ENCODE data around the gene UNC119.

Gene UNC119

DNA sequence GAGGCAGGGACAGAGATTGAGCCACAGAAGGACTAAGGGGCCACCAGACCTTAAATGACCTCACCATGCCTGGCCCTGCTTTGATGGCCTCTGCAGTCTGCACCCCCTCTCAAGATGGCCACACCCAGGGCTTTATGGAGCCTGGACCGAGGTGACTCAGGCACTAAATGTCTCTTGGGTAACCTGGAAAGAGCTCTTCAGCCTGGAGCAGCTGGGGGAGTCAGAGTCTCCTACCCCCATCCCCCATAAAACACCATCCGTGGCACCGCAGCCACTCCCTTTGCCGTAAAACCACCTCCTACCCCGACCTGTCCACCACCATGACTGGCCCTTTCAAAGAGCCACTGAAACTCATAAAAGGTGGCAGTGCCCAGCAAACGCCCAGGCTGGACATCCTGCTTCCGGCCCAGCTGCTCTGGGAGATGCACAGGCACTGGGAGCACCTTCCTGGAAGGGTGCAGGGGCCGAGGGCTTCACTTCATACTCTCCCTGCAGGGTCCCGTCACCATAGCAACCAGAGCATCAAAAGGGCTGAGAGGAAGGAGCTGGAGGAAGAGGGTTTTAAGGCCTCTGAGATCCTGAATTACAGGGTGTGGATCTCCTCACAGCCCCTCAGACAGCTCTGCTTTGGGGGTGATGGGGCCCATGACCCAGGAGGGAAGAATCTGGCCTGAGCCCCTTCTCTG lies 24.0 kb downstream of the UNC119 start:
- TF ChIP-seq, protein P1, sequence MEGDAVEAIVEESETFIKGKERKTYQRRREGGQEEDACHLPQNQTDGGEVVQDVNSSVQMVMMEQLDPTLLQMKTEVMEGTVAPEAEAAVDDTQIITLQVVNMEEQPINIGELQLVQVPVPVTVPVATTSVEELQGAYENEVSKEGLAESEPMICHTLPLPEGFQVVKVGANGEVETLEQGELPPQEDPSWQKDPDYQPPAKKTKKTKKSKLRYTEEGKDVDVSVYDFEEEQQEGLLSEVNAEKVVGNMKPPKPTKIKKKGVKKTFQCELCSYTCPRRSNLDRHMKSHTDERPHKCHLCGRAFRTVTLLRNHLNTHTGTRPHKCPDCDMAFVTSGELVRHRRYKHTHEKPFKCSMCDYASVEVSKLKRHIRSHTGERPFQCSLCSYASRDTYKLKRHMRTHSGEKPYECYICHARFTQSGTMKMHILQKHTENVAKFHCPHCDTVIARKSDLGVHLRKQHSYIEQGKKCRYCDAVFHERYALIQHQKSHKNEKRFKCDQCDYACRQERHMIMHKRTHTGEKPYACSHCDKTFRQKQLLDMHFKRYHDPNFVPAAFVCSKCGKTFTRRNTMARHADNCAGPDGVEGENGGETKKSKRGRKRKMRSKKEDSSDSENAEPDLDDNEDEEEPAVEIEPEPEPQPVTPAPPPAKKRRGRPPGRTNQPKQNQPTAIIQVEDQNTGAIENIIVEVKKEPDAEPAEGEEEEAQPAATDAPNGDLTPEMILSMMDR (conservative IDR thresholded peaks at IDR 0.05; ENCODE audit: control insufficient read depth, insufficient read depth, low read depth, low read length) = no peak
- H3K4me3 ChIP-seq (ENCODE audit: control insufficient read depth, low read depth, low read length) = no peak overlapping the region
- DNase-seq (ENCODE audit: low read depth) = no peak

DNA sequence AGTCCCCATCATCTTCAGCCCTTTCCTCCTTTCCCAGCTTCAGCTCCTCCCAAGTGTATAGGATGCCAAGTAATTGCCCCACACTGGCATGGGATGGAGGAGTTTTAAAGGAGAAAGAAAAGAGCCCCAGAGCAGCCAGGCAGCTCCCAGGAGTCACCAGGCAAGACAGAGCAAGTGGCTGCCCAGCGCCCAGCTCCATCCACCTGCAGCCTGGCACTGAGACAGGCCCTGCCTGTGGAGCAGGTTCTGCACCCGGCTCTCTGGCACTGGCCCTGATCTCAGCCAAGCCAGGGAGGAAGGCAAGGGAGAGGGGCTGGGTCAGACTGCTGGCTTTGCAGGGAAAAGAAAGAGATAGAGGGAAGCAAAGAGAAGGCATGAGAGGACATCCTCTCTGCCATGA lies 24.6 kb downstream of the UNC119 start:
- TF ChIP-seq, protein P1 (conservative IDR thresholded peaks at IDR 0.05; ENCODE audit: control insufficient read depth, insufficient read depth, low read depth, low read length) = no peak
- no peak overlapping the region for H3K4me3 ChIP-seq (ENCODE audit: control insufficient read depth, low read depth, low read length)
- DNase-seq (ENCODE audit: low read depth) = no peak

DNA sequence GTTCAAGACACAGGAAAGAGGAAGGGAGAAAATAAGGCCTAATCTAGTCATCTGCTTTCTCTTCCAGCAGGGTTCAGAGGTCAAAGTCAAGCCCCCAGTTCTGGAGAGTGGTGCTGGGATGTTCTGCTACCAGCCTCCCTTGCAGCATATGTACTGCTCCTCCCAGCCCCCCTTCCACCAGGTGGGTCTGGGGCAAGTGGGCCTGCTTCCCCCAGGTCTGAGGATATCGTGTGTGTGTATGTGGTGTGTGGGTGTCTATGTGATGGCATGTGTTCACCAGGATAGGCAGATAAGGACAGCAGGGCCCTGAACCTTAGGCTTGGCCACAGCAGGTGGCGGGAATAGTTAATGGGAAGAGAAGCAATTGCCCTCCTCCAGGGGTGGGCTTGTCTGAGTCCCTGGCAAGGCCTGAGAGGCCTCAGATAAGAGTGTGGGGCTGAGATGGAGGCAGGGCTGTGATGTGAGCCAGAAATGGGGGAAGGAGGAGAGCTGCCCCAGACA lies 25.2 kb downstream of the UNC119 start:
- no peak overlapping the region for H3K4me3 ChIP-seq (ENCODE audit: control insufficient read depth, low read depth, low read length)
- DNase-seq (ENCODE audit: low read depth) = no peak
- TF ChIP-seq, protein P1 (conservative IDR thresholded peaks at IDR 0.05; ENCODE audit: control insufficient read depth, insufficient read depth, low read depth, low read length) = no peak

DNA sequence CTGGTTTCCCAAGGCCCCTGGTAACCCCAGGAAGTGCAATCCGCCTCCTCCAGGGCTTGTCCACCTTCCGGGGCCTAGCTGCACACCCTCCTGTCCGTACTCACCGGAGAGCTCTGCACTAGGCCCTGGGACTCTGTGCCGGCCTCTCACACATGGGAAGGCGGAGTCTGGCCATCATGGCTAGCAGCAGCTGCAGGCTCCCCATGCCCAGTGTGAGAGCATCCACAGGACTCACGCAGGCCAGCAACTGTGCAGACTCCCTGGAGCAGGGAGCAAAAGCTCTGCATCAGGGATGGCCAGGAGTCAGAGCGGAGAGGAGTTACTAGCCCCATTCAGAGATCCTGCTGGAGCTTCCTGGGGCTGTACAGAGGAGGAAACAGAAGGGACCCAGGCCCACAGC lies 26.0 kb downstream of the UNC119 start:
- H3K4me3 ChIP-seq (ENCODE audit: control insufficient read depth, low read depth, low read length) = no peak overlapping the region
- TF ChIP-seq, protein P1 (conservative IDR thresholded peaks at IDR 0.05; ENCODE audit: control insufficient read depth, insufficient read depth, low read depth, low read length) = no peak
- no peak for DNase-seq (ENCODE audit: low read depth)

DNA sequence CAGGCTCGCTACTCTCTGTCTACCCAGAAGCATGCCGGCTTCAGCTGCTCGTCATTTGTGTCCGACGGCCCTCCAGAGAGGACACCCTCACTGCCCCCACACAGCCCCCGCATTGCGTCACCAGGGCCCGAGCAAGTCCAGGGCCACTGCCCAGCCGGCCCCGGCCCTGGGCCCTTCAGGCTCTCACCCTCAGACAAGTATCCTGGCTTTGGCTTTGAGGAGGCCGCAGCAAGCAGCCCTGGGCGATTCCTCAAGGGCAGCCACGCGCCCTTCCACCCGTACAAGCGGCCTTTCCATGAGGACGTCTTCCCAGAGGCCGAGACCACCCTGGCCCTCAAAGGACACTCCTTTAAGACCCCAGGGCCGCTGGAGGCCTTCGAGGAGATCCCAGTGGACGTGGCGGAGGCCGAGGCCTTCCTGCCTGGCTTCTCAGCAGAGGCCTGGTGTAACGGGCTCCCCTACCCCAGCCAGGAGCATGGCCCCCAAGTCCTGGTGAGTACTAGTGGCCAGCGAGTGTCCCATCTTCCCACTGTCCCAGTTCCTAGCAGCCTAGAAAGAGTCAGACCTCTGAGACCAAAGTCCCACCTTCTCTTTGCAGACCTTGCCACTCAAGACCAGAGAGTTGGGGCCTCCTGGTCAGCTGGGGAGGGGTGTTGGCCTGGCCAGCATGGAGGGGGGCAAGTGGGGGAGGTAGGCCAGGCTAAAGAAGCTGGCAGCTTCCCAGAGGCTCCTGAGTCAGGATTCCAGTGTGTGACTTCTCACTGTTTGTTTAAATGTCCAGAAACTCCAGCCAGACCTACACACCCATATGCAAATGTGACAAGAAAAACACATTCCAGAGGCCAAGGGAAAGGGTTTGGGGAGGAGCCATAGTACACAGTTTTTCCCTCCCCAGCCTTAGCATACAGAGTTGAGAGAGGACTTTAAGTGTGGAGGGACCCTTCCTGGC lies 27.7 kb downstream of the UNC119 start:
- DNase-seq (ENCODE audit: low read depth) = peak; percentile 22
- H3K4me3 ChIP-seq (ENCODE audit: control insufficient read depth, low read depth, low read length) = no peak overlapping the region
- TF ChIP-seq, protein P1 (conservative IDR thresholded peaks at IDR 0.05; ENCODE audit: control insufficient read depth, insufficient read depth, low read depth, low read length) = no peak

DNA sequence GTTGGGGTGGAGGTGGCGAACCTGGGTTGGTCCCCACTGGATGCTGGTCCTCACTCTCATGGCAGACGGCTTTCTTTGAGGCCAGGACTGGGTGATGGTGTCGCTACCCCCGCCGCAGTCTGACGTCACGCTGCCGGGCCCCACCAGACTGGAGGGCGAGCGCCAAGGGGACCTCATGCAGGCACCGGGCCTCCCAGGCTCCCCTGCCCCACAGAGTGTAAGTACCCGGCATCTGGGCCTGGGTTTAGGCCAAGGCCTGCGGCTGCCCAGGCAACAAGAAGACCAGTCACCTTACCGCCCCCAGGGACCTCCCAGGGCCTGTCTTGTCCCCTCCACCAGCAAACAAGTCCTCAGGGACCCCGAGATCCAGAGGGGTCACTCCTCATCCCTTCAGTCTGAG lies 28.5 kb downstream of the UNC119 start:
- DNase-seq (ENCODE audit: low read depth) = no peak
- TF ChIP-seq, protein P1 (conservative IDR thresholded peaks at IDR 0.05; ENCODE audit: control insufficient read depth, insufficient read depth, low read depth, low read length) = no peak
- no peak overlapping the region for H3K4me3 ChIP-seq (ENCODE audit: control insufficient read depth, low read depth, low read length)
